OCI-LY7 (cell line): ENCODE results near the gene WWOX. TPM values are rescaled to one million over a fixed set of nuclear protein-coding genes. Genes with fewer than 3 reads are reported as not detected.

ENCODE experiments used
- BruUV-seq: library from RNA; stranded (reverse); fragments of 400-500 nt; replicated peaks from 2 replicates; lab custom pipeline; 2021; lab: Mats Ljungman, UMichigan
- CTCF ChIA-PET: fragments of 300-600 bp; sonication (Branson Sonifier 250); formaldehyde crosslinking; loops from one replicate; lab custom pipeline; 2022; ENCODE audit warnings: antibody characterized with exemption; ENCODE audit not compliant: unreplicated experiment; lab: Charles Lee
- POLR2A ChIA-PET: fragments of 300-600 bp; sonication (Branson Sonifier 250); formaldehyde crosslinking; loops from one replicate; lab custom pipeline; 2022; ENCODE audit warnings: antibody characterized with exemption; lab: Charles Lee
- DNase-seq: peaks from one replicate; pipeline ENCODE4 v3.0.0-alpha.2; 2015; ENCODE audit warnings: low spot score
- H2AFZ ChIP-seq: fragments of 200-600 bp; sonication (generic), shearing (Covaris generic); 2 replicates; pipeline ENCODE4 v1.6.1; 2014; ENCODE audit warnings: mild to moderate bottlenecking, antibody characterized with exemption, low read length, moderate library complexity
- H3K27ac ChIP-seq: fragments of 200-600 bp; sonication (generic); 2 replicates; pipeline ENCODE4 v1.5.1; 2014; ENCODE audit warnings: mixed run types, low read depth, mild to moderate bottlenecking, moderate library complexity, low read length, inconsistent platforms; ENCODE audit not compliant: poor library complexity, severe bottlenecking
- H3K36me3 ChIP-seq: fragments of 200-600 bp; sonication (generic); 2 replicates; pipeline ENCODE4 v1.6.1; 2014; ENCODE audit warnings: mild to moderate bottlenecking, antibody characterized with exemption, low read length, moderate library complexity, mixed read lengths; ENCODE audit not compliant: insufficient read depth
- H3K4me1 ChIP-seq: fragments of 200-600 bp; sonication (generic); 2 replicates; pipeline ENCODE4 v1.5.1; 2014; ENCODE audit warnings: mild to moderate bottlenecking, low read length; ENCODE audit not compliant: insufficient read depth, poor library complexity, severe bottlenecking
- H3K4me2 ChIP-seq: fragments of 200-600 bp; sonication (generic); 2 replicates; pipeline ENCODE4 v1.6.1; 2014; ENCODE audit warnings: mild to moderate bottlenecking, low read length
- H3K4me3 ChIP-seq: fragments of 200-600 bp; sonication (generic); 2 replicates; pipeline ENCODE4 v1.5.1; 2014; ENCODE audit warnings: mild to moderate bottlenecking, low read depth, low read length; ENCODE audit not compliant: poor library complexity, severe bottlenecking
- H3K79me2 ChIP-seq: fragments of 200-600 bp; sonication (generic); 2 replicates; pipeline ENCODE4 v1.6.1; 2016; ENCODE audit warnings: low read depth, mild to moderate bottlenecking, low read length, moderate library complexity, mixed read lengths; ENCODE audit not compliant: insufficient read depth
- H3K9me2 ChIP-seq: fragments of 200-600 bp; sonication (generic); 2 replicates; pipeline ENCODE4 v1.6.1; 2016; ENCODE audit warnings: mild to moderate bottlenecking, low read length, mixed read lengths; ENCODE audit not compliant: insufficient read depth
- H3K9me3 ChIP-seq: fragments of 200-600 bp; sonication (generic); 2 replicates; pipeline ENCODE4 v1.6.1; 2014; ENCODE audit warnings: mild to moderate bottlenecking, mixed run types, low read length, mixed read lengths
- H4K20me1 ChIP-seq: fragments of 200-600 bp; sonication (generic); 2 replicates; pipeline ENCODE4 v1.6.1; 2014; ENCODE audit warnings: mild to moderate bottlenecking, antibody characterized with exemption, low read length, moderate library complexity, mixed read lengths; ENCODE audit not compliant: insufficient read depth
- CTCF ChIP-seq: fragments of 200-600 bp; sonication (generic); conservative IDR thresholded peaks from 2 replicates; pipeline ENCODE4 v1.5.1; 2014; ENCODE audit warnings: mild to moderate bottlenecking, antibody characterized with exemption, low read length, moderate library complexity, mixed read lengths
- EZH2phosphoT487 ChIP-seq: fragments of 200-600 bp; sonication (generic); IDR thresholded peaks from 2 replicates; pipeline ENCODE4 v1.6.1; 2018; ENCODE audit warnings: low read depth, borderline replicate concordance, mild to moderate bottlenecking, mixed run types, antibody characterized with exemption, low read length, moderate library complexity, mixed read lengths
- intact Hi-C: fragments of 100-400 bp; cut with micrococcal nuclease; formaldehyde crosslinking; loops from one replicate; pipeline ENCODE4 v1.10.0; 2022; ENCODE audit not compliant: unreplicated experiment
- total RNA-seq, 2 experiments: library from RNA; depleted of rRNA in 1 of 2; stranded (reverse); fragments of >200 nt in 1 of 2; shearing (Covaris generic) in 1 of 2; gene quantifications; 2 replicates each; pipeline ENCODE4 v1.2.3, GENCODE V29; 2014 to 2022

WWOX gene
- total RNA-seq, 2 experiments from 2014 or later = 40.2 to 47.6 TPM

- no peaks in the 10 kb centered on the region for H3K36me3 ChIP-seq
- POLR2A ChIA-PET = no interaction called here
- H3K79me2 ChIP-seq = no peaks in the 10 kb centered on the region
- BruUV-seq = no TSS peak
- H3K4me2 ChIP-seq = no peak overlapping the region
- no peaks in the 10 kb centered on the region for H4K20me1 ChIP-seq
- no peak overlapping the region for H3K4me3 ChIP-seq
- no peak for TF ChIP-seq EZH2phosphoT487
- no peak for TF ChIP-seq CTCF
- intact Hi-C loops = no loop called here
- H3K9me3 ChIP-seq = no peaks in the 10 kb centered on the region
- H3K4me1 ChIP-seq = no peaks in the 10 kb centered on the region
- no peak for DNase-seq
- CTCF ChIA-PET = no interaction called here
- H3K9me2 ChIP-seq = no peaks in the 10 kb centered on the region
- no peak overlapping the region for H2AFZ ChIP-seq
- no peak overlapping the region for H3K27ac ChIP-seq
These were observed 190.4 kb downstream of the WWOX start for GRCh38 chr16:78289844-78290277.

GRCh38 chr16:78290395-78290794, 190.9 kb downstream of the WWOX start:
- DNase-seq = no peak
- Histone ChIP-seq H3K79me2 (no peaks in the 10 kb centered on the region), H3K9me3 (no peaks in the 10 kb centered on the region), H3K36me3 (no peaks in the 10 kb centered on the region), H3K9me2 (no peaks in the 10 kb centered on the region), H3K4me2 (no peak overlapping the region), H3K4me1 (no peaks in the 10 kb centered on the region), H4K20me1 (no peaks in the 10 kb centered on the region), H3K27ac (no peak overlapping the region), H2AFZ (no peak overlapping the region), H3K4me3 (no peak overlapping the region)
- CTCF ChIA-PET = no interaction called here
- no peak for TF ChIP-seq CTCF
- no peak for TF ChIP-seq EZH2phosphoT487
- POLR2A ChIA-PET = no interaction called here
- no TSS peak for BruUV-seq
- intact Hi-C loops = no loop called here

GRCh38 chr16:78290872-78291591, 191.6 kb downstream of the WWOX start:
- no TSS peak for BruUV-seq
- intact Hi-C loops = no loop called here
- no peaks in the 10 kb centered on the region for H4K20me1 ChIP-seq
- H3K4me1 ChIP-seq = no peaks in the 10 kb centered on the region
- no peak for DNase-seq
- no peaks in the 10 kb centered on the region for H3K79me2 ChIP-seq
- POLR2A ChIA-PET = interaction anchor here (0.6 kb wide), 1 partner anchor 51 kb away, joined by 8 read pairs; no protein-coding TSS in a partner anchor
- H3K4me2 ChIP-seq = no peak overlapping the region
- no peaks in the 10 kb centered on the region for H3K9me3 ChIP-seq
- TF ChIP-seq EZH2phosphoT487 = no peak
- TF ChIP-seq CTCF = no peak
- no peak overlapping the region for H3K27ac ChIP-seq
- no peak overlapping the region for H2AFZ ChIP-seq
- H3K36me3 ChIP-seq = no peaks in the 10 kb centered on the region
- H3K9me2 ChIP-seq = no peaks in the 10 kb centered on the region
- no peak overlapping the region for H3K4me3 ChIP-seq
- CTCF ChIA-PET = no interaction called here
